ENCODE measurements around the gene CLIC3.

CLIC3 gene

GRCh38 chr9:136980669-136981478 lies 15.5 kb downstream of the CLIC3 start:
- TF ChIP-seq CTCF (IDR thresholded peaks at IDR 0.05; ENCODE audit: low read depth, low read length) (no peak), EZH2phosphoT487 (IDR thresholded peaks at IDR 0.05; ENCODE audit: low read depth) (no peak)
- no peak overlapping the region for H2AFZ ChIP-seq (ENCODE audit: low read depth, low read length)
- H3K4me2 ChIP-seq (ENCODE audit: low read length), result no peak overlapping the region
- no peaks in the 10 kb centered on the region for H3K9me3 ChIP-seq (ENCODE audit: insufficient read depth, low read length)
- H3K27ac ChIP-seq (ENCODE audit: low read length), result no peak overlapping the region
- H4K20me1 ChIP-seq (ENCODE audit: insufficient read depth, low read length), result no peaks in the 10 kb centered on the region
- H3K9ac ChIP-seq (ENCODE audit: low read length), result no peak overlapping the region
- H3K79me2 ChIP-seq (ENCODE audit: low read length), result no peaks in the 10 kb centered on the region
- no peaks in the 10 kb centered on the region for H3K36me3 ChIP-seq (replicated peaks; ENCODE audit: low read depth, low read length)
- no peak overlapping the region for H3K4me3 ChIP-seq (ENCODE audit: low read length)
- no peaks in the 10 kb centered on the region for H3K4me1 ChIP-seq (ENCODE audit: low read length)
- no peaks in the 10 kb centered on the region for H3K27me3 ChIP-seq (ENCODE audit: low read depth, low read length)

GRCh38 chr9:136979769-136980587 lies 16.4 kb downstream of the CLIC3 start:
- Histone ChIP-seq H2AFZ (ENCODE audit: low read depth, low read length) (no peak overlapping the region), H3K9ac (ENCODE audit: low read length) (no peak overlapping the region), H3K4me3 (ENCODE audit: low read length) (no peak overlapping the region), H3K4me1 (ENCODE audit: low read length) (no peaks in the 10 kb centered on the region), H4K20me1 (ENCODE audit: insufficient read depth, low read length) (no peaks in the 10 kb centered on the region), H3K36me3 (replicated peaks; ENCODE audit: low read depth, low read length) (no peaks in the 10 kb centered on the region), H3K4me2 (ENCODE audit: low read length) (no peak overlapping the region), H3K27ac (ENCODE audit: low read length) (no peak overlapping the region), H3K27me3 (ENCODE audit: low read depth, low read length) (peaks cover 4% of the 10 kb centered on the region; the same call in 1 of the 2 replicates), H3K9me3 (ENCODE audit: insufficient read depth, low read length) (no peaks in the 10 kb centered on the region), H3K79me2 (ENCODE audit: low read length) (no peaks in the 10 kb centered on the region)
- no peak for TF ChIP-seq EZH2phosphoT487 (IDR thresholded peaks at IDR 0.05; ENCODE audit: low read depth)
- no peak for TF ChIP-seq CTCF (IDR thresholded peaks at IDR 0.05; ENCODE audit: low read depth, low read length)

GRCh38 chr9:136978865-136979544 lies 17.4 kb downstream of the CLIC3 start:
- Histone ChIP-seq H3K9ac (ENCODE audit: low read length) (no peak overlapping the region), H3K36me3 (replicated peaks; ENCODE audit: low read depth, low read length) (no peaks in the 10 kb centered on the region), H3K4me1 (ENCODE audit: low read length) (no peaks in the 10 kb centered on the region), H3K79me2 (ENCODE audit: low read length) (no peaks in the 10 kb centered on the region), H3K4me3 (ENCODE audit: low read length) (no peak overlapping the region), H2AFZ (ENCODE audit: low read depth, low read length) (no peak overlapping the region), H3K27me3 (ENCODE audit: low read depth, low read length) (peaks cover 8% of the 10 kb centered on the region; the same call in 1 of the 2 replicates), H4K20me1 (ENCODE audit: insufficient read depth, low read length) (no peaks in the 10 kb centered on the region), H3K4me2 (ENCODE audit: low read length) (no peak overlapping the region), H3K27ac (ENCODE audit: low read length) (no peak overlapping the region), H3K9me3 (ENCODE audit: insufficient read depth, low read length) (no peaks in the 10 kb centered on the region)
- TF ChIP-seq EZH2phosphoT487 (IDR thresholded peaks at IDR 0.05; ENCODE audit: low read depth) (no peak), CTCF (IDR thresholded peaks at IDR 0.05; ENCODE audit: low read depth, low read length) (no peak)
